Stomach (tissue), 4 donors: ENCODE results near the gene PLXNB2.

Source experiments
- CTCF ChIP-seq, 7 experiments: fragments of 450-650 bp in 4 of 7; fragments of 200-600 bp in 3 of 7; sonication (generic) in 3 of 7; IDR thresholded peaks; one replicate each; pipeline ENCODE4 v1.5.1; 2016 to 2019; ENCODE audit warnings: antibody characterized with exemption in 7 of 7, control low read depth in 2 of 7, mild to moderate bottlenecking in 1 of 7
- POLR2A ChIP-seq, 4 donors: fragments of 450-650 bp; IDR thresholded peaks; one replicate each; pipeline ENCODE4 v1.6.1; 2016; ENCODE audit warnings: antibody characterized with exemption in 4 of 4, control low read depth in 2 of 4, mild to moderate bottlenecking in 1 of 4, moderate library complexity in 1 of 4
- POLR2AphosphoS5 ChIP-seq, 3 donors: sonication (generic); formaldehyde crosslinking; IDR thresholded peaks; one replicate each; pipeline ENCODE4 v1.6.1; 2016; ENCODE audit warnings: antibody characterized with exemption in 3 of 3

- TF ChIP-seq CTCF (IDR thresholded peaks at IDR 0.05) (no peak), POLR2A (IDR thresholded peaks at IDR 0.05) (no peak), POLR2AphosphoS5 (IDR thresholded peaks at IDR 0.05) (no peak)
Measured at GRCh38 chr22:50297510-50298265, 9.8 kb downstream of the PLXNB2 start.
